ENCODE results near the gene ABCA13. TPM values are rescaled to one million over a fixed set of nuclear protein-coding genes. Genes with fewer than 3 reads are reported as not detected.

Gene ABCA13
- total RNA-seq, 3 donors from 2014 or later (not counting 1 experiment from before 2014, with no cell fraction given), result 0.05 to 0.09 TPM; not detected in 1

GRCh38 chr7:48428091-48428684, 256.9 kb downstream of the ABCA13 start:
- ATAC-seq, result no peak
- 91% methylated on average over 3 of the region's 3 CpGs for WGBS (ENCODE audit: insufficient coverage)
- intact Hi-C loops (cut with micrococcal nuclease), result no loop called here

GRCh38 chr7:48429117-48429516, 257.9 kb downstream of the ABCA13 start:
- no peaks in the 10 kb centered on the region for H3K36me3 Mint-ChIP-seq

More at GRCh38 chr7:48428091-48428684, 256.9 kb downstream of the ABCA13 start:
- Histone ChIP-seq H3K27ac (ENCODE audit: low read length) (no peak overlapping the region), H3K4me1 (ENCODE audit: control insufficient read depth, insufficient read depth, low read length) (no peaks in the 10 kb centered on the region), H3K27me3 (ENCODE audit: control insufficient read depth, insufficient read depth, low read length) (no peaks in the 10 kb centered on the region), H3K4me3 (ENCODE audit: low read length) (no peak overlapping the region), H3K9me3 (ENCODE audit: control insufficient read depth, insufficient read depth, low read length) (no peaks in the 10 kb centered on the region), H3K36me3 (ENCODE audit: control insufficient read depth, insufficient read depth, low read length) (no peaks in the 10 kb centered on the region)
- no peak overlapping the region for H3K4me3 Mint-ChIP-seq
- no peak for DNase-seq
- H3K4me1 Mint-ChIP-seq, result no peaks in the 10 kb centered on the region
- H3K36me3 Mint-ChIP-seq, result no peaks in the 10 kb centered on the region
- H3K27ac Mint-ChIP-seq, result no peak overlapping the region
- H3K9me3 Mint-ChIP-seq, result peaks cover 0 to 2% of the 10 kb centered on the region in 2 donors
- H3K27me3 Mint-ChIP-seq (ENCODE audit: low read depth in 2 of 2), result no peaks in the 10 kb centered on the region
- no peak for TF ChIP-seq CTCF (IDR thresholded peaks at IDR 0.05)

GRCh38 chr7:48438206-48438605, 266.9 kb downstream of the ABCA13 start:
- H3K9me3 ChIP-seq (ENCODE audit: control insufficient read depth, insufficient read depth, low read length), result peaks cover 6% of the 10 kb centered on the region
- Mint-ChIP-seq H3K36me3 (no peaks in the 10 kb centered on the region), H3K27me3 (ENCODE audit: low read depth in 2 of 2) (no peaks in the 10 kb centered on the region), H3K9me3 (peaks cover 0 to 8% of the 10 kb centered on the region in 2 donors), H3K4me1 (no peaks in the 10 kb centered on the region), H3K4me3 (no peak overlapping the region), H3K27ac (no peak overlapping the region)
- H3K27me3 ChIP-seq (ENCODE audit: control insufficient read depth, insufficient read depth, low read length), result no peaks in the 10 kb centered on the region
- ATAC-seq (no peak), DNase-seq (no peak)
- H3K27ac ChIP-seq (ENCODE audit: low read length), result no peak overlapping the region
- TF ChIP-seq CTCF (IDR thresholded peaks at IDR 0.05), result no peak
- 79% methylated on average over 1 of the region's 1 CpG for WGBS (ENCODE audit: insufficient coverage)
- H3K36me3 ChIP-seq (ENCODE audit: control insufficient read depth, insufficient read depth, low read length), result no peaks in the 10 kb centered on the region
- no peak overlapping the region for H3K4me3 ChIP-seq (ENCODE audit: low read length)
- intact Hi-C loops (cut with micrococcal nuclease), result no loop called here
- H3K4me1 ChIP-seq (ENCODE audit: control insufficient read depth, insufficient read depth, low read length), result no peaks in the 10 kb centered on the region

More at GRCh38 chr7:48429117-48429516, 257.9 kb downstream of the ABCA13 start:
- no peaks in the 10 kb centered on the region for H3K9me3 ChIP-seq (ENCODE audit: control insufficient read depth, insufficient read depth, low read length)
- Mint-ChIP-seq H3K27me3 (ENCODE audit: low read depth in 2 of 2) (no peaks in the 10 kb centered on the region), H3K4me1 (no peaks in the 10 kb centered on the region), H3K27ac (no peak overlapping the region), H3K9me3 (peaks cover 0 to 4% of the 10 kb centered on the region in 2 donors), H3K4me3 (no peak overlapping the region)
- no peaks in the 10 kb centered on the region for H3K4me1 ChIP-seq (ENCODE audit: control insufficient read depth, insufficient read depth, low read length)
- DNase-seq, result no peak
- no peak overlapping the region for H3K4me3 ChIP-seq (ENCODE audit: low read length)
- H3K27me3 ChIP-seq (ENCODE audit: control insufficient read depth, insufficient read depth, low read length), result no peaks in the 10 kb centered on the region
- H3K27ac ChIP-seq (ENCODE audit: low read length), result no peak overlapping the region
- no peaks in the 10 kb centered on the region for H3K36me3 ChIP-seq (ENCODE audit: control insufficient read depth, insufficient read depth, low read length)
- TF ChIP-seq CTCF (IDR thresholded peaks at IDR 0.05), result no peak
- ATAC-seq, result no peak
- intact Hi-C loops (cut with micrococcal nuclease), result no loop called here

Data from natural killer cell (primary cell).